Stimulated activated CD4-positive, alpha-beta T cell treated with anti-CD3 and anti-CD28 coated beads, TNF-alpha, amount 100 ng/mL, for 24 hours (primary cell): ENCODE measurements around the gene SLC25A38.

Experiments
- DNase-seq, 3 experiments: peaks; one replicate each; pipeline ENCODE4 v3.0.0-alpha.2; 2020; ENCODE audit warnings: low read depth in 3 of 3

The SLC25A38 gene

GRCh38 chr3:39376959-39377634 lies 6.1 kb upstream of the SLC25A38 start:
- DNase-seq = no peak

- DNase-seq = peak; percentile 25 to 45 (median 44)
These were observed 5.1 kb upstream of the SLC25A38 start for GRCh38 chr3:39378088-39378487.

GRCh38 chr3:39378957-39379777 lies 4.0 kb upstream of the SLC25A38 start:
- DNase-seq = no peak

GRCh38 chr3:39379778-39380155 lies 3.4 kb upstream of the SLC25A38 start:
- no peak for DNase-seq

- DNase-seq = no peak
These were observed 1.7 kb upstream of the SLC25A38 start for GRCh38 chr3:39381432-39381831.

- DNase-seq = peak; percentile 89 to 96 (median 90)
These were observed 903 bp downstream of the SLC25A38 start for GRCh38 chr3:39383881-39384664.

GRCh38 chr3:39384665-39385000 lies 1.5 kb downstream of the SLC25A38 start:
- DNase-seq = no peak

GRCh38 chr3:39385456-39386090 lies 2.4 kb downstream of the SLC25A38 start:
- DNase-seq = no peak

- DNase-seq = no peak
These were observed 3.1 kb downstream of the SLC25A38 start for GRCh38 chr3:39386318-39386717.

- no peak for DNase-seq
These were observed 4.3 kb downstream of the SLC25A38 start for GRCh38 chr3:39387411-39387975.

GRCh38 chr3:39388153-39388552 lies 5.0 kb downstream of the SLC25A38 start:
- DNase-seq = no peak

- no peak for DNase-seq
These were observed 5.6 kb downstream of the SLC25A38 start for GRCh38 chr3:39388741-39389248.

GRCh38 chr3:39390181-39390580 lies 7.0 kb downstream of the SLC25A38 start:
- DNase-seq = no peak

- no peak for DNase-seq
These were observed 13.5 kb downstream of the SLC25A38 start for GRCh38 chr3:39396690-39397089.

GRCh38 chr3:39398700-39399099 lies 15.5 kb downstream of the SLC25A38 start:
- no peak for DNase-seq

- no peak for DNase-seq
These were observed 18.8 kb downstream of the SLC25A38 start for GRCh38 chr3:39401983-39402382.

GRCh38 chr3:39404943-39405686 lies 21.9 kb downstream of the SLC25A38 start:
- DNase-seq = no peak

GRCh38 chr3:39405687-39406367 lies 22.7 kb downstream of the SLC25A38 start:
- no peak for DNase-seq

- peak; percentile 82 to 94 (median 94) for DNase-seq
These were observed 23.4 kb downstream of the SLC25A38 start, which contains the start of gene RPSA for GRCh38 chr3:39406368-39407258. Gene RPSA (plus strand): TSS chr3:39406720. CDS start chr3:39407654, 934 bp downstream.
